ENCODE measurements around the gene TMEM42. TPM values are rescaled to one million over a fixed set of nuclear protein-coding genes. Genes with fewer than 3 reads are reported as not detected.

Gene TMEM42
- total and polyA plus RNA-seq, 9 of the 15 experiments (the other 6 are each of a cell fraction or from before 2014, with no cell fraction given) = 0.53 to 1.6 (median 0.98) TPM

DNA sequence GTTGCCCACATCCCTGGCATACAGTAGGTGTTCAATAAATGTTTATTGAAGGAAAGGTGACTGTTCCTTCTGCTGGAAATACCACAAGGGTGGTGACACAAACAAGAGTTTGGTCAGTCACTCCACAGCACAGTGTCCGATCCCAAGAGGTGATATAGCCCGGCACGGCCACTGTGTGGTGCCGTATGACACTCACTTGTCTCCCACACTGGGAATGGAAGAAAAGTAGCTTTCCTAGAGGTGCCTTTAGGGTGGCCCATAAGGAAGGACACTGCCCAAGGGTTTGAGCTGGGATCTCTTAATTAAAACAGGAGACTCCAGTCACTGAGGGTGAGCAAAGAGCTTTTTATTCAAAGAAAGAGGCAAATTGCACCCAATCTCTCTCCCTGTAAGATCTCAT, 53.2 kb downstream of the TMEM42 start (continued):
- TF ChIP-seq, protein P1, sequence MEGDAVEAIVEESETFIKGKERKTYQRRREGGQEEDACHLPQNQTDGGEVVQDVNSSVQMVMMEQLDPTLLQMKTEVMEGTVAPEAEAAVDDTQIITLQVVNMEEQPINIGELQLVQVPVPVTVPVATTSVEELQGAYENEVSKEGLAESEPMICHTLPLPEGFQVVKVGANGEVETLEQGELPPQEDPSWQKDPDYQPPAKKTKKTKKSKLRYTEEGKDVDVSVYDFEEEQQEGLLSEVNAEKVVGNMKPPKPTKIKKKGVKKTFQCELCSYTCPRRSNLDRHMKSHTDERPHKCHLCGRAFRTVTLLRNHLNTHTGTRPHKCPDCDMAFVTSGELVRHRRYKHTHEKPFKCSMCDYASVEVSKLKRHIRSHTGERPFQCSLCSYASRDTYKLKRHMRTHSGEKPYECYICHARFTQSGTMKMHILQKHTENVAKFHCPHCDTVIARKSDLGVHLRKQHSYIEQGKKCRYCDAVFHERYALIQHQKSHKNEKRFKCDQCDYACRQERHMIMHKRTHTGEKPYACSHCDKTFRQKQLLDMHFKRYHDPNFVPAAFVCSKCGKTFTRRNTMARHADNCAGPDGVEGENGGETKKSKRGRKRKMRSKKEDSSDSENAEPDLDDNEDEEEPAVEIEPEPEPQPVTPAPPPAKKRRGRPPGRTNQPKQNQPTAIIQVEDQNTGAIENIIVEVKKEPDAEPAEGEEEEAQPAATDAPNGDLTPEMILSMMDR (IDR thresholded peaks at IDR 0.05 in 2 of 3, conservative IDR thresholded peaks at IDR 0.05 in 1 of 3; ENCODE audit: insufficient read depth in 2 of 3, low read depth in 1 of 3, low read length in 3 of 3) = peak; percentile 67 to 75 (median 74)
- TF ChIP-seq FOXP1 (CRISPR knock-in tag; IDR thresholded peaks at IDR 0.05) (no peak), KDM2B (CRISPR knock-in tag; IDR thresholded peaks at IDR 0.05) (no peak), POLR2H (tag; IDR thresholded peaks at IDR 0.05; ENCODE audit: low read depth) (no peak), THRAP3 (IDR thresholded peaks at IDR 0.05; ENCODE audit: borderline replicate concordance) (no peak), RAD21 (CRISPR knock-in tag; conservative IDR thresholded peaks at IDR 0.05 in 1 of 2, IDR thresholded peaks at IDR 0.05 in 1 of 2) (peak; percentile 12 to 74; a peak in 2 of 4 replicates), RB1 (IDR thresholded peaks at IDR 0.05; ENCODE audit: low read depth) (no peak), DPF2 (IDR thresholded peaks at IDR 0.05) (no peak)
- TF ChIP-seq, protein P2, sequence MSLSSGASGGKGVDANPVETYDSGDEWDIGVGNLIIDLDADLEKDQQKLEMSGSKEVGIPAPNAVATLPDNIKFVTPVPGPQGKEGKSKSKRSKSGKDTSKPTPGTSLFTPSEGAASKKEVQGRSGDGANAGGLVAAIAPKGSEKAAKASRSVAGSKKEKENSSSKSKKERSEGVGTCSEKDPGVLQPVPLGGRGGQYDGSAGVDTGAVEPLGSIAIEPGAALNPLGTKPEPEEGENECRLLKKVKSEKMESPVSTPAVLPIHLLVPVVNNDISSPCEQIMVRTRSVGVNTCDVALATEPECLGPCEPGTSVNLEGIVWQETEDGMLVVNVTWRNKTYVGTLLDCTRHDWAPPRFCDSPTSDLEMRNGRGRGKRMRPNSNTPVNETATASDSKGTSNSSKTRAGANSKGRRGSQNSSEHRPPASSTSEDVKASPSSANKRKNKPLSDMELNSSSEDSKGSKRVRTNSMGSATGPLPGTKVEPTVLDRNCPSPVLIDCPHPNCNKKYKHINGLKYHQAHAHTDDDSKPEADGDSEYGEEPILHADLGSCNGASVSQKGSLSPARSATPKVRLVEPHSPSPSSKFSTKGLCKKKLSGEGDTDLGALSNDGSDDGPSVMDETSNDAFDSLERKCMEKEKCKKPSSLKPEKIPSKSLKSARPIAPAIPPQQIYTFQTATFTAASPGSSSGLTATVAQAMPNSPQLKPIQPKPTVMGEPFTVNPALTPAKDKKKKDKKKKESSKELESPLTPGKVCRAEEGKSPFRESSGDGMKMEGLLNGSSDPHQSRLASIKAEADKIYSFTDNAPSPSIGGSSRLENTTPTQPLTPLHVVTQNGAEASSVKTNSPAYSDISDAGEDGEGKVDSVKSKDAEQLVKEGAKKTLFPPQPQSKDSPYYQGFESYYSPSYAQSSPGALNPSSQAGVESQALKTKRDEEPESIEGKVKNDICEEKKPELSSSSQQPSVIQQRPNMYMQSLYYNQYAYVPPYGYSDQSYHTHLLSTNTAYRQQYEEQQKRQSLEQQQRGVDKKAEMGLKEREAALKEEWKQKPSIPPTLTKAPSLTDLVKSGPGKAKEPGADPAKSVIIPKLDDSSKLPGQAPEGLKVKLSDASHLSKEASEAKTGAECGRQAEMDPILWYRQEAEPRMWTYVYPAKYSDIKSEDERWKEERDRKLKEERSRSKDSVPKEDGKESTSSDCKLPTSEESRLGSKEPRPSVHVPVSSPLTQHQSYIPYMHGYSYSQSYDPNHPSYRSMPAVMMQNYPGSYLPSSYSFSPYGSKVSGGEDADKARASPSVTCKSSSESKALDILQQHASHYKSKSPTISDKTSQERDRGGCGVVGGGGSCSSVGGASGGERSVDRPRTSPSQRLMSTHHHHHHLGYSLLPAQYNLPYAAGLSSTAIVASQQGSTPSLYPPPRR (CRISPR knock-in tag; IDR thresholded peaks at IDR 0.05; ENCODE audit: borderline replicate concordance) = no peak

MicroRNA genes within 50 kb of the gene (microRNA counts, 767-probe panel; counts per million panel counts)
- microRNA hsa-miR-564 = not detected

Other genes with a start within 250 kb of the TMEM42 start
Only the 7 nearest of the 10 such genes appear.
- 0.59 and 0.61 TPM in 2 replicates for gene ZNF502, start 149.3 kb upstream of the TMEM42 start, total RNA-seq (2014; rRNA removed)
- gene ZNF502, start 149.3 kb upstream of the TMEM42 start, total RNA-seq (2014; rRNA removed; fragmentation: Illumina TruSeq; extraction: Trizol) = 0.73 and 1.3 TPM in 2 replicates
- 0.68 and 0.98 TPM in 2 replicates for gene ZNF502, start 149.3 kb upstream of the TMEM42 start, total RNA-seq (2015; rRNA removed; fragmentation: Illumina TruSeq; extraction: Trizol)
- gene ZNF502, start 149.3 kb upstream of the TMEM42 start, total RNA-seq (2021) = 0.65 and 0.73 TPM in 2 replicates
- gene ZNF502, start 149.3 kb upstream of the TMEM42 start, polyA plus RNA-seq (2011; rRNA removed) = 0.11 and 0.47 TPM in 2 replicates
- gene ZNF502, start 149.3 kb upstream of the TMEM42 start, polyA plus RNA-seq (2014; fragmentation: Illumina TruSeq; extraction: Trizol) = 0.73 and 0.90 TPM in 2 replicates
- gene ZNF502, start 149.3 kb upstream of the TMEM42 start, polyA plus RNA-seq (2014; fragmentation: Nextera tagmentation; extraction: Ambion mirVana) = under 1 TPM; 0.38 to 0.67 TPM
- 0.60 and 1.6 TPM in 2 replicates for gene ZNF502, start 149.3 kb upstream of the TMEM42 start, polyA plus RNA-seq (2014; rRNA removed)
- 4.9 and 6.5 TPM in 2 replicates for gene ZNF501, start 132.3 kb upstream of the TMEM42 start, total RNA-seq (2014; rRNA removed)
- gene ZNF501, start 132.3 kb upstream of the TMEM42 start, total RNA-seq (2014; rRNA removed; fragmentation: Illumina TruSeq; extraction: Trizol) = 4.5 and 4.8 TPM in 2 replicates
- gene ZNF501, start 132.3 kb upstream of the TMEM42 start, total RNA-seq (2015; rRNA removed; fragmentation: Illumina TruSeq; extraction: Trizol) = 3.6 and 3.7 TPM in 2 replicates
- 3.9 and 4.4 TPM in 2 replicates for gene ZNF501, start 132.3 kb upstream of the TMEM42 start, total RNA-seq (2021)
- 1.1 and 4.2 TPM in 2 replicates for gene ZNF501, start 132.3 kb upstream of the TMEM42 start, polyA plus RNA-seq (2011; rRNA removed)
- gene ZNF501, start 132.3 kb upstream of the TMEM42 start, polyA plus RNA-seq (2014; fragmentation: Illumina TruSeq; extraction: Trizol) = 2.3 and 4.1 TPM in 2 replicates
- gene ZNF501, start 132.3 kb upstream of the TMEM42 start, polyA plus RNA-seq (2014; fragmentation: Nextera tagmentation; extraction: Ambion mirVana) = 1 to 10 TPM; 1.2 to 1.6 TPM
- 2.4 and 2.9 TPM in 2 replicates for gene ZNF501, start 132.3 kb upstream of the TMEM42 start, polyA plus RNA-seq (2014; rRNA removed)
- 27.9 and 31.3 TPM in 2 replicates for gene KIAA1143, start 100.3 kb upstream of the TMEM42 start, total RNA-seq (2014; rRNA removed)
- gene KIAA1143, start 100.3 kb upstream of the TMEM42 start, total RNA-seq (2014; rRNA removed; fragmentation: Illumina TruSeq; extraction: Trizol) = 72.0 and 97.2 TPM in 2 replicates
- gene KIAA1143, start 100.3 kb upstream of the TMEM42 start, total RNA-seq (2015; rRNA removed; fragmentation: Illumina TruSeq; extraction: Trizol) = 43.7 and 47.0 TPM in 2 replicates
- gene KIAA1143, start 100.3 kb upstream of the TMEM42 start, total RNA-seq (2021) = 42.8 and 47.1 TPM in 2 replicates
- 30.9 and 40.7 TPM in 2 replicates for gene KIAA1143, start 100.3 kb upstream of the TMEM42 start, polyA plus RNA-seq (2011; rRNA removed)
- gene KIAA1143, start 100.3 kb upstream of the TMEM42 start, polyA plus RNA-seq (2014; fragmentation: Illumina TruSeq; extraction: Trizol) = 47.4 and 54.6 TPM in 2 replicates
- 10 to 100 TPM; 33.5 to 42.2 TPM for gene KIAA1143, start 100.3 kb upstream of the TMEM42 start, polyA plus RNA-seq (2014; fragmentation: Nextera tagmentation; extraction: Ambion mirVana)
- gene KIAA1143, start 100.3 kb upstream of the TMEM42 start, polyA plus RNA-seq (2014; rRNA removed) = 24.0 and 25.6 TPM in 2 replicates
- gene KIF15, start 100.1 kb upstream of the TMEM42 start, total RNA-seq (2014; rRNA removed) = 26.0 and 28.0 TPM in 2 replicates
- 43.7 and 52.3 TPM in 2 replicates for gene KIF15, start 100.1 kb upstream of the TMEM42 start, total RNA-seq (2014; rRNA removed; fragmentation: Illumina TruSeq; extraction: Trizol)
- 45.1 and 45.9 TPM in 2 replicates for gene KIF15, start 100.1 kb upstream of the TMEM42 start, total RNA-seq (2015; rRNA removed; fragmentation: Illumina TruSeq; extraction: Trizol)
- gene KIF15, start 100.1 kb upstream of the TMEM42 start, total RNA-seq (2021) = 24.5 and 25.8 TPM in 2 replicates
- gene KIF15, start 100.1 kb upstream of the TMEM42 start, polyA plus RNA-seq (2011; rRNA removed) = 17.9 and 25.3 TPM in 2 replicates
- 33.8 and 43.3 TPM in 2 replicates for gene KIF15, start 100.1 kb upstream of the TMEM42 start, polyA plus RNA-seq (2014; fragmentation: Illumina TruSeq; extraction: Trizol)
- 10 to 100 TPM in 1 of 2 experiments, 1 to 10 TPM in 1; 9.0 to 21.2 TPM for gene KIF15, start 100.1 kb upstream of the TMEM42 start, polyA plus RNA-seq (2014; fragmentation: Nextera tagmentation; extraction: Ambion mirVana)
- 21.2 and 27.9 TPM in 2 replicates for gene KIF15, start 100.1 kb upstream of the TMEM42 start, polyA plus RNA-seq (2014; rRNA removed)
- not detected in 2 replicates for gene TGM4, start 12.7 kb downstream of the TMEM42 start, total RNA-seq (2014; rRNA removed)
- not detected in 2 replicates for gene TGM4, start 12.7 kb downstream of the TMEM42 start, total RNA-seq (2014; rRNA removed; fragmentation: Illumina TruSeq; extraction: Trizol)
- not detected in 2 replicates for gene TGM4, start 12.7 kb downstream of the TMEM42 start, total RNA-seq (2015; rRNA removed; fragmentation: Illumina TruSeq; extraction: Trizol)
- not detected in 2 replicates for gene TGM4, start 12.7 kb downstream of the TMEM42 start, total RNA-seq (2021)
- not detected in 2 replicates for gene TGM4, start 12.7 kb downstream of the TMEM42 start, polyA plus RNA-seq (2011; rRNA removed)
- not detected in 2 replicates for gene TGM4, start 12.7 kb downstream of the TMEM42 start, polyA plus RNA-seq (2014; fragmentation: Illumina TruSeq; extraction: Trizol)
- not detected for gene TGM4, start 12.7 kb downstream of the TMEM42 start, polyA plus RNA-seq (2014; fragmentation: Nextera tagmentation; extraction: Ambion mirVana)
- gene TGM4, start 12.7 kb downstream of the TMEM42 start, polyA plus RNA-seq (2014; rRNA removed) = not detected in 2 replicates
- gene ZDHHC3, start 114.3 kb downstream of the TMEM42 start, total RNA-seq (2014; rRNA removed) = 77.1 and 78.6 TPM in 2 replicates
- gene ZDHHC3, start 114.3 kb downstream of the TMEM42 start, total RNA-seq (2014; rRNA removed; fragmentation: Illumina TruSeq; extraction: Trizol) = 60.2 and 61.9 TPM in 2 replicates
- 62.0 and 67.2 TPM in 2 replicates for gene ZDHHC3, start 114.3 kb downstream of the TMEM42 start, total RNA-seq (2015; rRNA removed; fragmentation: Illumina TruSeq; extraction: Trizol)
- gene ZDHHC3, start 114.3 kb downstream of the TMEM42 start, total RNA-seq (2021) = 78.4 and 81.8 TPM in 2 replicates
- 120 and 137 TPM in 2 replicates for gene ZDHHC3, start 114.3 kb downstream of the TMEM42 start, polyA plus RNA-seq (2011; rRNA removed)
- 98.3 and 100 TPM in 2 replicates for gene ZDHHC3, start 114.3 kb downstream of the TMEM42 start, polyA plus RNA-seq (2014; fragmentation: Illumina TruSeq; extraction: Trizol)
- 10 to 100 TPM; 10.3 to 11.5 TPM for gene ZDHHC3, start 114.3 kb downstream of the TMEM42 start, polyA plus RNA-seq (2014; fragmentation: Nextera tagmentation; extraction: Ambion mirVana)
- gene ZDHHC3, start 114.3 kb downstream of the TMEM42 start, polyA plus RNA-seq (2014; rRNA removed) = 50.4 and 57.0 TPM in 2 replicates
- gene EXOSC7, start 114.3 kb downstream of the TMEM42 start, total RNA-seq (2014; rRNA removed) = 112 and 119 TPM in 2 replicates
- 119 TPM in 2 replicates for gene EXOSC7, start 114.3 kb downstream of the TMEM42 start, total RNA-seq (2014; rRNA removed; fragmentation: Illumina TruSeq; extraction: Trizol)
- gene EXOSC7, start 114.3 kb downstream of the TMEM42 start, total RNA-seq (2015; rRNA removed; fragmentation: Illumina TruSeq; extraction: Trizol) = 105 and 107 TPM in 2 replicates
- gene EXOSC7, start 114.3 kb downstream of the TMEM42 start, total RNA-seq (2021) = 87.4 and 98.3 TPM in 2 replicates
- 132 and 154 TPM in 2 replicates for gene EXOSC7, start 114.3 kb downstream of the TMEM42 start, polyA plus RNA-seq (2011; rRNA removed)
- gene EXOSC7, start 114.3 kb downstream of the TMEM42 start, polyA plus RNA-seq (2014; fragmentation: Illumina TruSeq; extraction: Trizol) = 88.5 and 99.2 TPM in 2 replicates
- 100 to 1,000 TPM; 236 to 237 TPM for gene EXOSC7, start 114.3 kb downstream of the TMEM42 start, polyA plus RNA-seq (2014; fragmentation: Nextera tagmentation; extraction: Ambion mirVana)
- 110 and 134 TPM in 2 replicates for gene EXOSC7, start 114.3 kb downstream of the TMEM42 start, polyA plus RNA-seq (2014; rRNA removed)